Measurements from ENCODE around the gene PLCL2.
A peak's percentile ranks its signal among the peaks of the same experiment; 100 is the strongest.

PLCL2 gene

GRCh38 chr3:16883057-16883722 is 1.6 kb upstream of the PLCL2 start:
- DNase-seq (ENCODE audit: low read depth): no peak
- in situ Hi-C loops (cut with HindIII; ENCODE audit: low sequenced_read_pairs): no loop called here
- H3K4me3 ChIP-seq (ENCODE audit: low read depth, low read length): no peak overlapping the region
- TF ChIP-seq CTCF (IDR thresholded peaks at IDR 0.05; ENCODE audit: low read depth, low read length, missing control alignments): no peak

GRCh38 chr3:16883723-16884083 is 1.1 kb upstream of the PLCL2 start:
- in situ Hi-C loops (cut with HindIII; ENCODE audit: low sequenced_read_pairs): no loop called here
- DNase-seq (ENCODE audit: low read depth): no peak
- no peak for TF ChIP-seq CTCF (IDR thresholded peaks at IDR 0.05; ENCODE audit: low read depth, low read length, missing control alignments)
- peak overlapping the region; percentile 83 for H3K4me3 ChIP-seq (ENCODE audit: low read depth, low read length)

GRCh38 chr3:16884084-16884747 is 539 bp upstream of the PLCL2 start:
- peak; percentile 53 for TF ChIP-seq CTCF (IDR thresholded peaks at IDR 0.05; ENCODE audit: low read depth, low read length, missing control alignments)

GRCh38 chr3:16885593-16886302 is 993 bp downstream of the PLCL2 start:
- DNase-seq (ENCODE audit: low read depth): no peak
- TF ChIP-seq CTCF (IDR thresholded peaks at IDR 0.05; ENCODE audit: low read depth, low read length, missing control alignments): no peak
- peak overlapping the region; percentile 83 for H3K4me3 ChIP-seq (ENCODE audit: low read depth, low read length)
- in situ Hi-C loops (cut with HindIII; ENCODE audit: low sequenced_read_pairs): no loop called here

More at GRCh38 chr3:16884084-16884747, 539 bp upstream of the PLCL2 start:
- in situ Hi-C loops (cut with HindIII; ENCODE audit: low sequenced_read_pairs): no loop called here
- peak overlapping the region; percentile 83 for H3K4me3 ChIP-seq (ENCODE audit: low read depth, low read length)
- DNase-seq (ENCODE audit: low read depth): no peak

- in situ Hi-C loops (cut with HindIII; ENCODE audit: low sequenced_read_pairs): no loop called here
- no peak for DNase-seq (ENCODE audit: low read depth)
- TF ChIP-seq CTCF (IDR thresholded peaks at IDR 0.05; ENCODE audit: low read depth, low read length, missing control alignments): no peak
- peak overlapping the region; percentile 83 for H3K4me3 ChIP-seq (ENCODE audit: low read depth, low read length)
These were observed 1.5 kb downstream of the PLCL2 start for GRCh38 chr3:16886303-16886683.

- TF ChIP-seq CTCF (IDR thresholded peaks at IDR 0.05; ENCODE audit: low read depth, low read length, missing control alignments): no peak
- in situ Hi-C loops (cut with HindIII; ENCODE audit: low sequenced_read_pairs): no loop called here
- DNase-seq (ENCODE audit: low read depth): no peak
- no peak overlapping the region for H3K4me3 ChIP-seq (ENCODE audit: low read depth, low read length)
These were observed 2.4 kb downstream of the PLCL2 start for GRCh38 chr3:16887130-16887529.
